K562 (cell line): ENCODE data around the gene TP53I13. TPM values are rescaled to one million over a fixed set of nuclear protein-coding genes. Genes with fewer than 3 reads are reported as not detected.

Experiments used
- ARID3A ChIP-seq: IDR thresholded peaks from 2 replicates; pipeline ENCODE4 v1.6.1; 2012; ENCODE audit warnings: low read depth, low read length, improper control_type of control experiment, borderline replicate concordance
- CTCFL ChIP-seq: IDR thresholded peaks from 2 replicates; pipeline ENCODE4 v1.6.1; 2011; ENCODE audit warnings: borderline replicate concordance, low read depth, mild to moderate bottlenecking, moderate library complexity, low read length; ENCODE audit not compliant: insufficient read depth, poor library complexity, severe bottlenecking
- EWSR1 ChIP-seq: fragments of 450-650 bp; IDR thresholded peaks from 2 replicates; pipeline ENCODE4 v1.6.1; 2018; ENCODE audit warnings: borderline replicate concordance, mild to moderate bottlenecking, low read depth, moderate library complexity; ENCODE audit not compliant: partially characterized antibody
- HMG20A ChIP-seq: fragments of 450-650 bp; formaldehyde crosslinking; conservative IDR thresholded peaks from 2 replicates; pipeline ENCODE4 v1.4.0; 2020; ENCODE audit warnings: mild to moderate bottlenecking, mixed read lengths
- HMG20B ChIP-seq: fragments of 250-450 bp; sonication (Bioruptor Pico); IDR thresholded peaks from 2 replicates; pipeline ENCODE4 v1.5.0; 2021; ENCODE audit warnings: mild to moderate bottlenecking
- IRF1 ChIP-seq: sonication (generic); formaldehyde crosslinking; IDR thresholded peaks from 2 replicates; pipeline ENCODE4 v1.8.0; 2022; ENCODE audit warnings: missing genetic modification reagents, mild to moderate bottlenecking, borderline replicate concordance
- LARP7 ChIP-seq: fragments of 450-650 bp; IDR thresholded peaks from 2 replicates; pipeline ENCODE4 v1.6.1; 2016
- MYC ChIP-seq, 2 experiments: fragments of 250-450 bp in 1 of 2; sonication (Bioruptor Pico) in 1 of 2; IDR thresholded peaks; 2 replicates each; pipeline versions ENCODE4 v1.5.1 to v1.6.1; 2012 to 2021; ENCODE audit warnings: low read depth in 2 of 2, borderline replicate concordance in 1 of 2, improper control_type of control experiment in 1 of 2, low read length in 1 of 2, mild to moderate bottlenecking in 1 of 2, moderate library complexity in 1 of 2
- NFIC ChIP-seq: fragments of 450-650 bp; IDR thresholded peaks from 2 replicates; pipeline ENCODE4 v1.6.1; 2017; ENCODE audit warnings: mild to moderate bottlenecking, inconsistent platforms
- PTTG1 ChIP-seq: fragments of 450-650 bp; IDR thresholded peaks from 2 replicates; pipeline ENCODE4 v1.6.1; 2016; ENCODE audit warnings: low read depth, mild to moderate bottlenecking, missing genetic modification characterization, missing compliant biosample characterization
- RBM39 ChIP-seq: fragments of 200-400 bp; formaldehyde crosslinking; optimal IDR thresholded peaks from 2 replicates; pipeline ENCODE3; 2018; ENCODE audit warnings: low read depth, low read length
- RREB1 ChIP-seq: fragments of 250-450 bp; sonication (Bioruptor Pico); IDR thresholded peaks from 2 replicates; pipeline ENCODE4 v1.4.0; 2020
- SNAPC5 ChIP-seq: fragments of 250-450 bp; sonication (Bioruptor Pico); IDR thresholded peaks from 2 replicates; pipeline ENCODE4 v1.8.0; 2021; ENCODE audit warnings: moderate library complexity, mild to moderate bottlenecking, inconsistent platforms
- TAL1 ChIP-seq: fragments of 450-650 bp; IDR thresholded peaks from 2 replicates; pipeline ENCODE4 v1.6.1; 2016; ENCODE audit warnings: mild to moderate bottlenecking
- ZNF655 ChIP-seq: fragments of 250-450 bp; sonication (Bioruptor Pico); IDR thresholded peaks from 2 replicates; pipeline ENCODE4 v1.5.0; 2021
- polyA plus RNA-seq, 8 experiments: library from polyadenylated mRNA; depleted of rRNA in 4 of 8; stranded (reverse) in 5 of 8; unstranded in 3 of 8; fragments of >200 nt; fragmentation: Nextera tagmentation in 2 of 8; fragmentation: Illumina TruSeq in 1 of 8; extraction: Ambion mirVana in 2 of 8; extraction: Trizol in 1 of 8; gene quantifications; 2 replicates each; pipeline versions ENCODE4 v1.2.1 to v1.2.3, GENCODE V29; 2011 to 2014; ENCODE audit warnings: inconsistent platforms in 1 of 8, missing spikeins in 1 of 8
- total RNA-seq, 7 experiments: library from RNA; depleted of rRNA in 6 of 7; stranded (reverse); fragments of >200 nt in 6 of 7; fragmentation: Illumina TruSeq in 2 of 7; extraction: Trizol in 2 of 7; gene quantifications; 2 replicates each; pipeline versions ENCODE4 v1.2.1 to v1.2.3, GENCODE V29; 2011 to 2021; ENCODE audit warnings: low replicate concordance in 1 of 7

TP53I13 gene
- total and polyA plus RNA-seq, 9 of the 15 experiments (the other 6 are each of a cell fraction or from before 2014, with no cell fraction given), result 0.08 to 28.3 (median 9.1) TPM

- TF ChIP-seq ZNF655 (CRISPR knock-in tag) (no peak), EWSR1 (no peak), CTCFL (no peak), RREB1 (CRISPR knock-in tag) (no peak), MYC (IDR thresholded peaks at IDR 0.05; ENCODE audit: low read depth, low read length) (no peak; the same call in 1 of the 2 replicates), MYC (CRISPR knock-in tag; IDR thresholded peaks at IDR 0.05; ENCODE audit: borderline replicate concordance, low read depth) (no peak), LARP7 (no peak), NFIC (peak; percentile 74), RBM39 (no peak), HMG20A (CRISPR knock-in tag) (no peak), HMG20B (CRISPR knock-in tag) (no peak), TAL1 (peak; percentile 90), PTTG1 (tag) (no peak), SNAPC5 (no peak), IRF1 (CRISPR knock-in tag) (no peak), ARID3A (no peak)
These were observed 11.3 kb upstream of the TP53I13 start (continued) for GRCh38 chr17:29557085-29557738.
